Erythroblast (primary cell): ENCODE data around the gene GBF1.

Source experiments
- DNase-seq, 2 experiments: peaks; one replicate each; lab custom pipeline; 2025; lab: John Stamatoyannopoulos, UW
- GATA1 ChIP-seq: IDR thresholded peaks from 2 replicates; pipeline ENCODE4 v1.6.1; 2011; ENCODE audit warnings: low read depth, mild to moderate bottlenecking, control low read depth, low read length, moderate library complexity
- POLR2A ChIP-seq: IDR thresholded peaks from 2 replicates; pipeline ENCODE4 v1.6.1; 2011; ENCODE audit warnings: mild to moderate bottlenecking, low read length

The GBF1 gene

DNA sequence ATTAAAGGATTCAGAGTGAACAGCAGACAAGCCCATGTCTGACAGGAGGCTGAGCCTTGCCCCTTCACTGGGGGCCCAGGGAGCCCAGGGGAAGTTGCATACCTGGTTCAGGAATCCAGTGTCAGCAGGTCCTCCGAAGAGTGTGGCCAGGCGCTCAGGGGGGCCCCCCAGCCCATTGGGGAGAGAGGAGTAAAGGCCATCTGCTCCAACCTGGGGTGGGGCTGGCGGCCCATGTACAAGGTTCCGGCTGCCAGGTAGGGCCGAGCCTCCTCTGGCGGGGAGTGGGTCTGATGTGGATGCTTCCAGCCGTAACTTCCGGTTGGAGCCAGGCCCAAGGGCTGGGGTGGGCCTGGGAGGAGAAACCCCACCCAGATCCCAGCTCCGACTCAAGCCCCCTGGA lies 171.0 kb downstream of the GBF1 start:
- DNase-seq, result no peak
- TF ChIP-seq POLR2A (no peak), GATA1 (no peak)

DNA sequence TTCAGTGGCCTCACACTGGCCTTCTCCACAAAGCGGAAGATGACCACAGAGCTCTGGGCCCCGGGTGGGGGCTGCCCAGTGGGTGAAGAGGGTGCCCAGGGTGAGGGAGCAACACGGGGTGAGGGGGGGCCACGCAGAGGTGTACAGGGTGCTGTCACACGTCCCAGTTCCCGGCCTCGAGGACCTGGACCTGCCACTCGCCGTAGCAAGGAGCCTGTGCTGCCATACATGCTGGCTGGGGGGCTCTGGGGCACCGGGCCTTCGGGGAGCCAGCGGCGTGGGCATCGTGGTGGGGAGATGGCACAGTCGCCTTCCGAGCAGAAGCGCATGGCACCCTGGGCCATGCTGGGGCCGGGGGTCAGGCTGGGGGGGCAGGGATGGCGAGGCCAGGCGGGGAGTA lies 171.4 kb downstream of the GBF1 start:
- no peak for DNase-seq
- TF ChIP-seq POLR2A (no peak), GATA1 (no peak)

DNA sequence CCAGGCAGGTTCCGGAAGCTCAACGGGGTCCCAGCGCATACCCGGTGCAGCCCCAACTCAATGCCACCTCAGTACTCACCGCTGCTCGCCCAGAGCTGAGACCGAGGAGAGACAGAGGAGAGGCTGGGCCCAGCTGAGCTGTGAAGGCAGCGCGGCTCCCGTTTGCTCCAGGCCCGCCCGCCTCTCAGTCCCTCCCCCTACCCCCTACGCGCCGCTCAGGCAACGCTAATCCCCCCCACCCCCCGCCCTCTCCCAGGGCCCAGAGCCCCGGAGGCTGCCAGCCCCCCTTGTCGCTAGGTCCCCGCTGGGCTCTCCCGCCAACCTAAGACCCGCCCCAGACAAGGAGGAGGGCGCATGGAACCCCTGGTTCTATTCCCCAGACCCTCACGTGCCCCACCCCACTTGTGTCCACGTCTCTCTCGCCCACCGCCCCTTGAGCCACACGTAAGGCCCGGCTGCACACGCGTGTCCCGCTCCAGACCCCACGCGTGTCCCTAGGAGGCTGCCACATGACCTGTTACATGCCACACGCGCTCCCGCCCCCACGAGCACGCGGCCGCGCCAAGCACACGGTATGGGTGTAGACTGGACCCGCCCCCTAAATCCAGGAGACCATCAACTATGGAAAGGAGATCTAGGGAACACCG lies 173.4 kb downstream of the GBF1 start, which contains the start of gene PSD:
Gene PSD, minus strand, starts transcription at position 164 of the 647 bp plus-strand sequence. CDS start 1,747 bp downstream, outside the sequence.
- TF ChIP-seq GATA1 (no peak), POLR2A (no peak)
- no peak for DNase-seq

DNA sequence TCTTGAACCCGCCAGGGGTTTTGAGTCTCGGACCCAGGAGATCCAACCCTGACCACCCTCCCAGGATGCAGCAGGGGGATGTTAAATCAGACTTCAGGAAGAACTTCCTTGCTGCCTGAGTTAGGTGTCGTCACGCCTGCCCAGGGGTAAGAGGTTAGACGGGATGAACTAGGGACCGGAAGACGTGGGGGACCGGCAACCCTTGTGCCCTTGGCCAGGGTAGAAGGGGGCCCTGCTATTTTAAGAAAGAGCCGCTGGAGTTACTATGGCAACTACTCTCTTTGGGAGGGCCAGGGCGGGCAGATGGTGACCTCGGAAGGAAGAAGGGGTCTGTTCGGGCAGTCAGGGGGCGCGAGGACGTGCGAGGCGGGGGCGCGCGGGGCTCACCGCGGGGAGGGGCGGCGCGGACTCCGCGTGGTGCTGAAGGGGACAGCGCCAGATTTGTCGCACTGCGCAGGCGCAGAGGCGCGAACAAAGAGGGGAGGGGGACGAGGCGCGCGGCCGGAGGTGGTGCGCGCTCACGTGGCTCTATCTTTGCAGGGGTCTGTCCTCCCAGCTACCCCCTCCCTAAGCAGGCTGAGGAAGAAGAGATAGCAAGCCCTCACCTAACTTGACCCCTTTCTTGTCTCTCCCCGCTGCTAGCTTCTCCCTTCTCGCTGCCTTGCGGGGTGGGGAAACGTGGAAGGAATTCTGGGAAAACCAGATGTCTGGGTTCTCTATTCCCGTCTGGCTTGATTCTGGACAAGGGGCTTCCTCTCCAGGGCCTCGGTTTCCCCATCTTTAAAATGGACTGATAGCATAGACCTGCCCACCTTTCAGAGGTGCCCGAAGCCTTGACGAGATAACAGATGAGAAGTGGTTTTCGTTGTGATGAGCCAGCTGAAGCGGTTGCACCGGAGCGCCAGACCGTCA lies 174.2 kb downstream of the GBF1 start:
- no peak for TF ChIP-seq GATA1
- no peak for TF ChIP-seq POLR2A
- peak; percentile 74 to 80 for DNase-seq

DNA sequence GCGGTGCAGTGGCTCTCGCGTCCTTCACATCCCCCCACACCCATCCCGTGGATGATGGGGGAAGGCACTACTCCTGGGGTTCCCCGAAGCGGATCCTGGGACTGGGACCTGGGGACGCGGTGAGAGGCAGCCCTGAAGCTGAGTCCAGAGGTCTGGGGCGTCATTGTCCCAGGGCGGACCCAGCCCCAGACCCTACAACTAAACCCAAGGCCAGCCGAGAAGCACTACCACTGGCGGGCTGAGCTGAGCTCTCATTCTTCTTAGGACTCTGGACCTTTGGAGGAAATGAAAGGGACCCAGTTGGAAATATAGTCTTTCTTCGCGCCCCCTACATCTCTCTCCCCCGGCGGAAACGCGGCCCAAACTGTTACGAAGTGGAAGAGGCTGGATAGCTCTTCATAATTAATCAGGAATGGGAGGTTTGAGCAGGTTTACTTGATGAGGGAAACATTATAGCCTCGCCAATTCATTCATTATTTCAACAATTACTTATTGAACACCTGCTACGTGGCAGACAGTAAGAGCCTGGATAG lies 174.9 kb downstream of the GBF1 start:
- no peak for TF ChIP-seq GATA1
- TF ChIP-seq POLR2A, result no peak
- DNase-seq, result no peak

DNA sequence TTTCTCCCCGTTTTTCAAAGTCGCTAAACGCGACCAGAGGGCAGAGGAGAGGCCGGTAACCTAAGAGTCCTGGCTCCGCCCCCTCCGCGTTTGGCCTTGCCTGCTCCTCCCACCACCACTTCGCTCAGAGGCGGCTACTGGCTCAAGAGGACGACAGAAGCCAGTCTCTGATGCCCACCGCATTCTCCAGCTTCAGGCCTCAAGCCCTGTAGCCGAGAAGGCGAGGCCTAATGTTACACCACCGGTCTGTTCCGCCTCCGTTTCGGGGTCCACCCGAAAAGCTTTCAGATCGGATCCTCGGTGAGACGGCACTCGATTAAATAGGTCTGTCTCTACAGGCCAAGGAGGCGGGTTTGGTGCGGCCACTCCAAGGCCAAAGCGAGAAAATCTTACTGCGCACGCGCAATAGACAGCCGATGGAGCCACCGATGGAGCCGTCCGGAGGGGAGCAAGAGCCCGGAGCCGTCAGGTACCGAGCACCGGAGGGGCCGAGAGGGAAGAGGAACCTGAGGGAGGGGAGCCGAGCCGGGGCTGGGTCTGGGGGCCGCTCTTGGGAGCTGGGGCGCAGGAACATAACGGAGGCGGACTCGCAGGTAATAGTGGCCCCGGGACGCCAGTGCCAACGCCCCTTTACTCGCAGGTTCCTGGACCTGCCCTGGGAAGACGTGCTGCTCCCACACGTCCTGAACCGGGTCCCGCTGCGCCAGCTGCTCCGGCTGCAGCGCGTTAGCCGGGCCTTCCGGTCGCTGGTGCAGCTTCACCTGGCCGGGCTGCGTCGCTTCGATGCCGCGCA lies 175.6 kb downstream of the GBF1 start, which contains the start of gene FBXL15:
Gene FBXL15, plus strand, starts transcription at position 123 of the 793 bp plus-strand sequence. Its CDS starts 294 bp downstream, at position 417.
- DNase-seq, result peak; percentile 97 to 98
- TF ChIP-seq POLR2A (peak; percentile 60), GATA1 (no peak)

DNA sequence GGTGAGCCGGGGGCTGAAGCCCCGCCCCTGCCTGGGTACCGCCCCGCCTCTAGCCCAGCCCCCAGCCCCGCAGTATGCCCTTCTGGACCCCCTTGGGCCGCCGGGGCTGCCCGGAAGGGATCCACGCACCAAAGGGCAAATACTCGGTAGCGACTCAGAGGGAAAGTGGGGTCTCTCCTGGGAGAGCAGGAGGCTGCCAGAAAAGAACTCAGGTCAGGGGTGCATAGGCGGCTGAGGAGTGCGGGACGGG lies 176.1 kb downstream of the GBF1 start:
- TF ChIP-seq POLR2A, result no peak
- TF ChIP-seq GATA1, result no peak
- no peak for DNase-seq

DNA sequence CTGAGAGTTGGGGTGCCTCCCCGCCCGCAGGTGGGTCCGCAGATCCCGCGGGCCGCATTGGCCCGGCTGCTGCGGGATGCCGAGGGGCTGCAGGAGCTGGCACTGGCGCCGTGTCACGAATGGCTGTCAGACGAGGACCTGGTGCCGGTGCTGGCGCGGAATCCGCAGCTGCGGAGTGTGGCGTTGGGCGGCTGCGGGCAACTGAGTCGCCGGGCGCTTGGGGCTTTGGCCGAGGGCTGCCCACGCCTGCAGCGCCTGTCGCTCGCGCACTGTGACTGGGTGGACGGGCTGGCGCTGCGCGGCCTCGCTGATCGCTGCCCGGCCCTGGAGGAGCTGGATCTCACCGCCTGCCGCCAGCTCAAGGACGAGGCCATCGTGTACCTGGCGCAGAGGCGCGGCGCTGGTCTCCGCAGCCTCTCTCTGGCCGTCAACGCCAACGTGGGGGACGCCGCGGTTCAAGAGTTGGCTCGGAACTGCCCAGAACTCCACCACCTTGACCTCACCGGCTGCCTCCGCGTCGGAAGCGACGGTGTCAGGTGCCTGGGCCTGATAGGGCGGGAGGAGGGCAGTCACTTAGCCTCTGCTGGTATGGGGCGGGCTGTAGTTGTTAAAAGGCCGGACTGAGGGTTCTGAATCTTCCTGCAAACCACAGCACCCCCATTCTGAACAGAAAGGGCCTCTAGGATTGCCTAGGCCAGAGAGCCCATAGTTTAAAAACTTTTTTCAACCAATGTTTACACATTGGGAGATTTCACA lies 176.6 kb downstream of the GBF1 start:
- peak; percentile 76 to 83 for DNase-seq
- no peak for TF ChIP-seq GATA1
- peak; percentile 30 for TF ChIP-seq POLR2A

DNA sequence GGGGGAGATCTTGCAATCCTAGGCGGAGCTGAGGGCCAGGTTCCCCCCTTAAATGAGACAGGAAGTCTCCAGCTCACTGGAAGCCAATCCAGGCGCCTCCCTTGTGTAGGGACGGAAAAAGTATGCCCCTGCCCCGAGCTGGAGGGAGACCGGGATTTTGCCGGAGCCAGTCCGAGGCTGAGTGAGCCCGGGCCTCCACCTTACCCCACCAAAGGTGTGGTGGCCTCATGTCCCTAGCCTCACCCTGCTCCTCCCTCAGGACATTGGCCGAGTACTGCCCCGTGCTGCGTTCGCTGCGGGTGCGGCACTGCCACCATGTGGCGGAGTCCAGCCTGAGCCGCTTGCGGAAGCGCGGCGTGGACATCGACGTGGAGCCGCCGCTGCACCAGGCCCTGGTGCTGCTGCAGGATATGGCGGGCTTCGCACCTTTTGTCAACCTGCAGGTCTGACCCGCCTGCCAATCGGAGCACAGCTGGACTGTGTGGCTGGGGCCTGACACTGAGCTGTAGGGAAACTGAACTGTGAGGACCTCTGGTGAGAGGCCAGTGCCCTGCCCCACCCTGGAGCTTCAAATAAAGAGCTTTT lies 177.3 kb downstream of the GBF1 start:
- TF ChIP-seq GATA1 (no peak), POLR2A (no peak)
- peak; percentile 82 to 87 for DNase-seq

DNA sequence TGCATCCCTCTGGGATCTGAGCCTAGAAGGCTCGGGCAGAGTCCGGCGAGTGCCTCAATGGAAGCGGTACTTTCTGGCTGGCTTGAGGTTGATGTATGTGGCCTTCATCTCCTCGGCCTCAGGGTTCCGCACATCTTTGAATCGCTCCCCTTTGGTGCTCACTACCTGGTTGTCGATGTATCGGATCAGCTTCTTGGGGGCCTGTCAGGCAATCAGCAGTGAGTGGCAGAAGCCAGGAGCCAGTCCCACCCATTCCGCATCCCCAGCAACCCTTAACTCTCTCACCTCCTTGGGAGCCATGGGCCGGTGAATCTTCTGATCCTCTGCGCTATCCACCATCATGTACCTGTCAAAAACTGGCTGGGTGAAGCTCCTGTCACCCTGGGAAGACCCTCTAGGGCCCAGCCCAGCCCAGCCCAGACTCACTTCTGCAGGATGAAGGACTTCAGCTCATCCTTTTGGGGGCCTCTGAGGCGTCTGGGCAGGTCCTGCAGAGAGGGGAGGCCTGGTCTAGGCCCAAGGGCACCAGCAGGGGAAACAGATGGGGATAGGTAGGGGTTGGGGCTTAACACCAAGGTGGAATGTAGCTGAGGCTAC lies 178.1 kb downstream of the GBF1 start:
- DNase-seq, result no peak
- TF ChIP-seq POLR2A (no peak), GATA1 (no peak)

DNA sequence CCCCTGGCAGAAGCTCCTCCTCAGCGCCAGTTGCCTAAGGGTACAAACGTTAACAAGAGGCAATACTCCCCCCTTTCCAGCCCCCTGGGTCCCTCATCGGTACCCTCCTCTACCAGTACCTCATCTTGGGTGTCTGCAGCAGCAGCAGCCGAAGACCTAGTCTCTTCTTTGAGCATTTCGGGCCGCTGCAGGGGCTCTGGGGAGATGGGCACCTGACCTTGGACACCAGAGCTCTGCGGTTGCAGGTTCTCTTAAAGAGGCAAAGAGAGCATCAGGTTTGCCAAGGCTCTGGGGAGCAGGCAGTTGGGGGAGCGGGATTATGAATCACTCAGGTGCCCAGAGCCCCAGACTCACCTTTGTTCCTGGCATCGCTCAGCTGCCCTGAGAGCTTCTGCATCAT lies 178.8 kb downstream of the GBF1 start:
- TF ChIP-seq POLR2A (no peak), GATA1 (no peak)
- no peak for DNase-seq

DNA sequence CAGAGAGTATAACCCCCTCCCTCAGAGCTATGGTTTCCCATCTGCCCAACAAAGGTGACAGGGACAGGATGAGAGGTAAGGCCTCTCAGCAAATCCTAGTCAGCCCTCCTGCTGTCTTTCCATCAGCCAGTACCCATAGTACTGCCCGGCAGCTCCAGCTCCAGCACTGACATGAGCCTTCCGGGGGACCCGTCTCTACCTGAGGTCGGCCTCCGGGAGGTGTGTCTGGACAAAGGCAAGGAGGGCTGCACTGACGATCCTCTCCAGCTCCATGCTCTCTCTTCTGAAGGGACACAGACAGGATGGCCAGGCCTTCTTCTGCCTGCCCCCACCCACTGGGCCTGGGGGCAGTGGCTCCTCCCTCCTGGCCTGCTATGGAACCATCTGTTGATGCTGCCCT lies 179.6 kb downstream of the GBF1 start:
- no peak for TF ChIP-seq POLR2A
- no peak for TF ChIP-seq GATA1
- no peak for DNase-seq

DNA sequence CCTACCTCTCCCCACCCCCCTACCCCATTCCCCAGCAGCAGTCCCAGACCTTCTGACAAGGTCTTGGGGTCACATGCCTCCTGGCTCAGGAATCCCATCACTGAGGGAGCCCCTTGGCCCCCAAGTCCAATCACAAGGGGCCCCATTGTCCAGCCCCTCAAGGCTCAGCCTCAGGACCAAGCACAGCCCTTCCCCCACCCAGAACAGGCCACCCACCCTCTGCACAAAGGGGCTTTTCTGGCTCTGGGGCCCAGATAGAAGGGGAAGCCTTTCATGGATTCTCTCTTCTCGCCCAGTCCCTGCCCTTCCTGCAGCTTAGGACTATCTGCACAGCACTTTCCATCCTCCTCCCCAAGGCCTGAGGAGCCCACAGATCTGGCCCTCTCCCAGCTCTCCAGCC lies 180.1 kb downstream of the GBF1 start:
- no peak for DNase-seq
- TF ChIP-seq GATA1 (no peak), POLR2A (no peak)
